GM21529 (cell line): ENCODE data around the gene MRPL54.

ENCODE experiments used
- ATAC-seq: cut with Tn5 transposase; IDR thresholded peaks from one replicate; pipeline ENCODE4 v1.9.1; 2021; ENCODE audit not compliant: unreplicated experiment

The MRPL54 gene

GRCh38 chr19:3762501-3763459, at the start of gene MRPL54:
Gene MRPL54, plus strand, starts transcription at chr19:3762682. Its CDS starts 19 bp downstream, at chr19:3762701.
- peak; percentile 72 for ATAC-seq

- ATAC-seq = no peak
These were observed 46.3 kb upstream of the MRPL54 start for GRCh38 chr19:3716147-3716668.

DNA sequence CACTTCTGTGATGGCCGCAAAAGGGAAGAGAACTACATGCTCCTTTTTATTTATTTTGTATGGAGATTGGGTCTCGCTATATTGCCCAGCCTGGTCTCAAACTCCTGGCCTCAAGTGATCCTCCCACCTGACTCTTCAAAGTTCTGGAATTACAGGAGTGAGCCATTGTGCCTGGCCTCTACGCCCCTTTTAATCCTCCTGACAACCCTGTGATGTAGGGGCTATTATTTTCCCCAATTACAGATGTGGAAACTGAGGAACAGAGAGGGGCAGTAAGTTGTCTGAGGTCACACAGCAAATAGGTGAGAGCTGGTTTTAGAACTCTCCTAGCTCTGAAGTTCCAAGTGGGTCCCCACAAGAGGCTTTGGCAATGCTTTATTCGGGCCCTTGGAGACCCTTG, 42.6 kb upstream of the MRPL54 start:
- no peak for ATAC-seq

DNA sequence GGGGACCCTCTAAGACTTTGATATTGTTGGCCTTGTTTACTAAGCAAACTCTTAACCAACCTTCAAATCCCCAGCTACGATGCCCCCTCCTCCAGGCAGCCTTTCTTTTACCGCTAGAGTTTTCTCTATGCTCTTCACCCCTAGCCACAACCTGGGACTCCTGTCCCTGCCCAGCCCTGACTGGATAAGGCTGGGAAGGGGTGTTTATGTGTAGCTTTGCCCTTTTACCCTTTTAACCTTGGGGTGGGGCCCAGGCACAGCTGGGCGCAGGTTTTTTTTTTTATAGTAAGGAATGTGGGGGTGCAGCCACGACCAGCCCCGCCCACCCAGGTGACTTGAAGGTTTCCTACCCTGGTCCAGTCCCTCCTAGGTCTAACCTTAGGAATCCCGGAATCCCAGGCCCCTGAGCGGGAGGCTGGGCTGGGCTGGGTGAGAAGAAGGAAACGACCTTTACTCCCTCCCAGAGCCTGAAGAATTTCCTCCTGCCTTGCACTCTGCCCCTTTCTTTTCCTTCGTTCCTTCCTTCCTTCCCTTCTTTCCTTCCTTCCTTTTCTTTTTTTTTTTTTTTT, 42.0 kb upstream of the MRPL54 start:
- ATAC-seq = no peak

DNA sequence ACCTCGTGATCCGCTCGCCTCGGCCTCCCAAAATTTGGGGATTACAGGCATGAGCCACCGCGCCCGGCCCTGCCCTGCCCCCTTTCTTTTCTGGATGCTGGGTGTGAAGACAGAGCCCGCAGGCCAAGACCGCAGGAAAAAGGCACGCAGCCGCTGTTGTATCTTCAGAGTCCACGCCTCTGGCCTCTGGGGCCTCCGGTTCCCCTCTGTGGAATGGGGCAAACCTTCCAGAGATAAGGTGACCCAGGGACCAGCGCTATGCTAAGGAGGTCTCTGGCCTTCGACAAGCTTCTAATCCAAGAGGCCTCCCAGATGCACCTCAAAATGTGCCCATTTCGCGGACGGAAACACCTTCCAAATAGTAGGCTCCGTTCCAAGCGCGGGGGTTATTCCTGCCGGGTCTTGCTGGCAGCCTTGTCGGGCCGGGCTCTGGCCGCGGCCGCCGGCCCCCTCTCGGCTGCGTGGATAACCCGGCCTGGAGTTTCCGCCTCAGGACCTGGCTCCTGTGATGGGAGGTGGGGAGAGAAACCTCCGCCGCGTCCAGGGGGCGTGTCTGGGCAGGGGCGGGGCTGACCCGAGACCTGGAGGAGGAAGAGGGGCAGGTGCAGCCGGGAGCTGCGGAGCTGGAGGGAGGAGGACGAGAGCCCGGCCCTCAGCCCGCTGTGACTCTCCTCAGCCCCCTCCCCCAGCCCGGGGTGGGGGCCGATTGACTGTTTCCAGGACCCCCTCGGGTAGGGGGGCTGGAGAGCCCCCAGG, 41.2 kb upstream of the MRPL54 start:
- ATAC-seq = no peak

GRCh38 chr19:3721887-3722442, 40.5 kb upstream of the MRPL54 start:
- ATAC-seq = no peak

DNA sequence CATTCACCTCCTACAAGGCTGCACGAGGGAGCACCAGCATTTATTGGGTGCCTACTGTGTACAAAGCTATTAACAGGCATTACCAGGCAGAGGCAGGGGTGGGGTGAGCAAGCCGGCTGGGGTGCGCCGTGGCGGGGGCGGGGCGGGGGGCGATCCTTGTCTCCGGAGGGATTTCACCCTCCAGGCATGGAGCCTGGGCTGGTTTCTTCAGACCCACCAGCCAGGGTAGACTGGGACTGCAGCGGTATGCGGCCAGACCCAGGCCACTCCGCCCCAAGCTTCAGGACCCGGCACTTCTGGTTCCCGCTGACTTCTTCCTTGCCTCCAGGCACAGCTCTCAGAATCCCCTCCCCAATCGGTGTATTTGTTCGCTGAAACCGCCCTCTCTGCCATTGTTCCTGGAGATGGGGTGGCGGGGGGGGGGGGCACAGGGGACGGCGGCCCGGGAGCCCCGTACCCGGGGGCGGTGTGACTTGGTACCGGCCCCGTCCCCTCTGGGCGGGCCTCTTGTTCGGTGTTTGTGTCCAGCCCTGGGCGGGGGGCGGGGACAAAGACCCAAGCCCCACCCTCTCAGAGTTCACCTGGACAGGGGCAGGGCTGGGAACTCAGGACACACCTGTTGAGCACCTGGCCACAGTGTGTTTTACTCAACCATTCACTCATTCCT, 39.9 kb upstream of the MRPL54 start:
- ATAC-seq = no peak

DNA sequence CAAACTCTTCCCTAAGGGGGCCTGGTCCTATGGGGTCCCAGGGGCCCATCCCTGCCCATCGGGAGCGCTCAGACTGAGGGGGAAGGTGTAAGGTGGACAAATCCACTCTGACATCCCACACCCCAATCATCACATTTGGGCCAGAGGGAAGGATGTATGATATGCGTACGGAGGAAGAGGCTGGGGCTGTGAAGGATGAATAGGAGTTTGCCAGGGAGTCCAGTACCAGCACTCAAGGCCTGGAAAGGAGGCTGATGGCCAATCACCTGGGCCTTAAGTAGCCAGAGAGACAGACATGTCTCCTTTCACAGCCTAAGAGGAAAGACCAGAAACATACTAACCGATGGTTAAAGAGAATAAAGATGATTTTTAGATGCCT, 39.4 kb upstream of the MRPL54 start:
- ATAC-seq = no peak

DNA sequence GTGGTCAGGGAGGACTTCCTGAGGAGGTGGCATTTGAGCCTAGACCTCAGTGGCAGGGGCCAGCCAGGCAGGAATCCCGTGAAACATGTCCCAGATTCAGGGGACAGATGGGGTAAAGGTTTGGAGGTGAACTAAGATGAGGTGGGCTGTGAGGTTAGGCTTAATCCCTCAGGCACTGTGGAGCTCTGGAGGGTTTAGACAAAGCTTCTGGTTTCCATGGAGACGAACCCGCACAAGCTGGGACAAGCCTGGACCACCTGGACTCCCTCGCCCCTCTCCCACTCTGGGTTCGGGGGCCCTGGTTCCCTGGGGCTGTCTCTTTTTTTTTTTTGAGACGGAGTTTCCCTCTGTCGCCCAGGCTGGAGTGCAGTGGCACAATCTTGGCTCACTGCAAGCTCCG, 38.6 kb upstream of the MRPL54 start:
- no peak for ATAC-seq

DNA sequence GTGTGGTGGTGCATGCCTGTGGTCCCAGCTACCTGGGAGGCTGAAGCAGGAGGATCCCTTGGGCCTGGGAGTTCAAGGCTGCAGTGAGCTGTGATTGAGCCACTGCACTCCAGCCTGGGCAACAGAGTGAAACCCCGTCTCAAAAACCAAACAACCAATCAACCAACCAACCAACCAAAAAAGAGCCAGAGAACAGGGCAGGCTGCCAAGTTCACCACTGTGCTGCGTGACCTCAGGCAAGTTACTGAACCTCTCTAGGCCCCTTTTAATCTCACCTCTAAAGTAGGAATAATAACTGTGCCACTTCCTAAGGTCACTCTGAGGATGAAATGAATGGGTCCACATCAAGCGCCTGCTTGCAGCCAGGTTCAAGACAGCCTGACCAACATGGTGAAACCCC, 37.4 kb upstream of the MRPL54 start:
- no peak for ATAC-seq

DNA sequence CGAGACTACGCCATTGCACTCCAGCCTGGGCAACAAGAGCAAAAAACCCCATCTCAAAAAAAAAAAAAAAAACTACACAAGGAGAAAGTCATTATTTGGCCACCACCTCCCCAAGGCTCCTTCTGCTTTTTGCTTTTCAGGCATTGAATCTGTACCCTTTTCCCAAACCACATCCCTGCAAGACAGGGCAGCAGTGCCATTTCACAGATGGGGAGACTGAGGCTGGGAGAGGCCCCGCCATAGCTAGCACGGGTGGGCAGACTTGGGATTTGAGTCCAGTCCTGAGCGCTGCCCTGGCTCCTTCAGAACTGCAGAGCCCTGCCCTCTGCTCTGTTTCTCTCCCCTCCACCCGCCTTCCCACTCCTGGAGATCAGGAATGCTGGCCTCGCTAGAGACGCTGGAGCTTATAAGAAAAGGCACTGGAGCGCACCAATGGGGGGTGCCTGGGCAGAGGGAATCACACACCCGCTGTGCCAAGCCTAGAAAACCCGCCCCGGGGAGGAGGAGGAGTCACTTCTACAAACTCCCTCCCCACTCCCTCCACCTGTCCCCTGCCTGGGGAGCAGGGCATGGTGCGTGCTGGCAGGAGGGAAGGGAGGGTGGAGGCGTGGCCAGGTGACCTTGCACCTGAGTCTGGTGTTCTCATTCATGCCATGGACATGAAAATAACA, 36.7 kb upstream of the MRPL54 start:
- no peak for ATAC-seq

GRCh38 chr19:3730457-3730958, 32.0 kb upstream of the MRPL54 start:
- ATAC-seq = no peak

- no peak for ATAC-seq
These were observed 30.4 kb upstream of the MRPL54 start for GRCh38 chr19:3732108-3732507.

DNA sequence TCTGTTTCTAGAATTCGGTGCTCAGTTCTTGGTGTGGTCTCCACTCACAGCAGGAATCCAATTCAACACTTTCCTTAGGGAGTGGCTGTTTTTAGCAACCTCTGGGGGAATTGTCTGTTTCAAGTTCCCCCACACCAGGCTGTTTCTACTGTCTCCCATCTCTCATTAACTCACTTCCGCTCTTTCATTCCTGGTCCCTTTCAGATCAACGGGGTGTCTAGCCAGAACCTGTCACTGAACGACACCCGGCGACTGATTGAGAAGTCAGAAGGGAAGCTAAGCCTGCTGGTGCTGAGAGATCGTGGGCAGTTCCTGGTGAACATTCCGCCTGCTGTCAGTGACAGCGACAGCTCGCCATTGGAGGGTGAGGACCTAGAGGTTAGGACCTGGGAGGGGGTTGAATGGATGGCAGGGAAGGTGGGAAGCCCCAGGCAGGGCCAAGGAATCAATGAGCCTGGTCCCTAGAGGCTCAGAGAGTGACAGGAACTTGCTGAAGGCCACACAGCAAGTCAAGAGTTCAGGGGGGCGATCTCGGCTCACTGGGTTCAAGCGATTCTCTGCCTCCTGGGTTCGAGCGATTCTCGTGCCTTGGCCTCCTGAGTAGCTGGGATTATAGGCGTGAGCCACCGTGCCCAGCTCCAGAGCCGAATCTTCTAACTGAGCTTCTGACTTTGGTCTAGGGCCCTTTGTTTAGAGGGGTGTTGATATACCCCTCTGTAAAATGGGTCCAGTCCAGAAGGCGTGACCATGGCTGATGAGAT, 28.8 kb upstream of the MRPL54 start:
- ATAC-seq = no peak

GRCh38 chr19:3734310-3734600, 28.2 kb upstream of the MRPL54 start:
- no peak for ATAC-seq

- no peak for ATAC-seq
These were observed 26.3 kb upstream of the MRPL54 start for GRCh38 chr19:3736106-3736724.

DNA sequence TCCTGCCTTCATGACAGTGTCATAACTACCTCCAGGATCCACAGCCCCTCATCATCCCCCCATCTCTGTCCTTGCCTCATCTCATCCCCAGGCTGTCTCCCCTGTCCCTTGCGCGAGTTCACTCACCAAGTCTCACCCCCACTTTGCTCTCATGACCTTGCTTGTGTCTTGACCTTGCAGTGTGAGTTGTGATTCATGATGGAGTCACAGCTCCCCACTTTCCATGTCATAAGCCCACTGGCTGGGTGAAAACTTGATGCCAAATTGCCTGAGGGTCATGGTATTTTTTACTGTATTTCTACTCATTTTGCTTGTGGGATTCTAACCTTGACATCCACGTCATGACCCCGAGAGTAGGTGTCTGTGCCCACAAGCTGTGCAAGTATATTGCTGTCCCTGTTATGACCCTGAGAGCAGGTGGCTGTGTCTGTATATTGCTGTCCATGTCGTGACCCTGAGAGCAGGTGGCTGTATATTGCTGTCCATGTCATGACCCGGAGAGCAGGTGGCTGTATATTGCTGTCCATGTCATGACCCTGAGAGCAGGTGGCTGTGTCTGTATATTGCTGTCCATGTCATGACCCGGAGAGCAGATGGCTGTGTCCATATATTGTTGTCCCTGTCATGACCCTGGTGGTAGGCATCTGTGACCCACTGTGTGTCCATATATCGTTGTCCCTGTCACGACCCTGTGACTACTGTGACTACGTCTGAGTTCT, 24.8 kb upstream of the MRPL54 start:
- ATAC-seq = no peak

- ATAC-seq = no peak
These were observed 23.8 kb upstream of the MRPL54 start for GRCh38 chr19:3738477-3739220.
